Measurements from ENCODE around the gene CCDC188. TPM values are rescaled to one million over a fixed set of nuclear protein-coding genes. Genes with fewer than 3 reads are reported as not detected.

Gene CCDC188
- total and polyA plus RNA-seq, 2 of the 13 experiments (the other 11 are each of a cell fraction or from before 2014, with no cell fraction given) = not detected

- TF ChIP-seq ZNF883 (CRISPR knock-in tag; IDR thresholded peaks at IDR 0.05; ENCODE audit: not compliant biosample characterization) = no peak
- TF ChIP-seq THAP11 (CRISPR knock-in tag; IDR thresholded peaks at IDR 0.05) = no peak
- TF ChIP-seq ZNF619 (CRISPR knock-in tag; IDR thresholded peaks at IDR 0.05) = no peak
- no peak for TF ChIP-seq RORA (CRISPR knock-in tag; IDR thresholded peaks at IDR 0.05)
- TF ChIP-seq FIP1L1 (IDR thresholded peaks at IDR 0.05; ENCODE audit: borderline replicate concordance, insufficient read depth, low read depth, low read length) = no peak
- TF ChIP-seq PHB2 (IDR thresholded peaks at IDR 0.05; ENCODE audit: partially characterized antibody) = no peak
- no peak for TF ChIP-seq HNRNPK (IDR thresholded peaks at IDR 0.05; ENCODE audit: low read depth, low read length, poor library complexity, severe bottlenecking)
- no peak for TF ChIP-seq ZNF776 (CRISPR knock-in tag; IDR thresholded peaks at IDR 0.05)
- no peak for TF ChIP-seq ZNF329 (CRISPR knock-in tag; IDR thresholded peaks at IDR 0.05; ENCODE audit: low read depth)
- no peak for TF ChIP-seq GATA4 (IDR thresholded peaks at IDR 0.05; ENCODE audit: borderline replicate concordance, low read depth)
- no peak for TF ChIP-seq ZNF589 (CRISPR knock-in tag; conservative IDR thresholded peaks at IDR 0.05)
- TF ChIP-seq ZNF598 (CRISPR knock-in tag; IDR thresholded peaks at IDR 0.05; ENCODE audit: borderline replicate concordance) = no peak
- TF ChIP-seq SMAD9 (CRISPR knock-in tag; IDR thresholded peaks at IDR 0.05) = no peak
- no peak for TF ChIP-seq ZNF558 (CRISPR knock-in tag; IDR thresholded peaks at IDR 0.05; ENCODE audit: borderline replicate concordance)
- TF ChIP-seq RNF219 (CRISPR knock-in tag; IDR thresholded peaks at IDR 0.05) = no peak
- no peak for TF ChIP-seq HHEX (CRISPR knock-in tag; IDR thresholded peaks at IDR 0.05)
- TF ChIP-seq TERF1 (CRISPR knock-in tag; IDR thresholded peaks at IDR 0.05) = no peak
- TF ChIP-seq NFYB (CRISPR knock-in tag; IDR thresholded peaks at IDR 0.05) = 0 out of 2 replicates have a peak, but pooled peaks have one; percentile 18
- TF ChIP-seq ZNF142 (CRISPR knock-in tag; IDR thresholded peaks at IDR 0.05) = no peak
- no peak for TF ChIP-seq CENPX (CRISPR knock-in tag; IDR thresholded peaks at IDR 0.05)
These were observed 21.7 kb downstream of the CCDC188 start (continued) for GRCh38 chr22:20128902-20129746.
